ENCODE measurements around the gene KIAA0232.
"Not testable (repeated sequence)": the region's sequence is repeated elsewhere in the genome, so short reads cannot be mapped to it uniquely, and the experiment has no call there.

Gene KIAA0232

GRCh38 chr4:6756345-6756744 lies 26.2 kb upstream of the KIAA0232 start:
- DNase-seq, result not testable (repeated sequence)

GRCh38 chr4:6758728-6759127 lies 23.8 kb upstream of the KIAA0232 start:
- no peak for DNase-seq

DNA sequence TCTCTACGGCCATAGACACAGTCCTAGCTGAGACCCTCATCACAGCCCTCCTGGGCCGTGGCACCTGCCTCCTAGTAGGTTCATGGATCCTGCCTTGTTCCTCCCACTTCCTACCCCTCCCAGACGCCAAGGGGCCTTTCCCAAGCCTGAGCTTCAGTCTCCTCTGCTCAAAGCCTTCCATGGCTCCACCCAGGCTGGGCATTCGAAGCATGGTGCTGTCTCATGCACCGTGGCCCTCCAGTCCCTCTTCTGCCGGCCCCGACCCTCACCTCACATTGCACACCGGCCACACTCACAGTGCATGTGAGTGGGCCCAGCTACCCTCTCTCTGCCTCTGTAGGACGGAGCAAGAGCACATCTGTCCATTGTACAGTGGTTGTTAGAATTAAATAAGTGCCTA lies 21.7 kb upstream of the KIAA0232 start:
- DNase-seq, result no peak

DNA sequence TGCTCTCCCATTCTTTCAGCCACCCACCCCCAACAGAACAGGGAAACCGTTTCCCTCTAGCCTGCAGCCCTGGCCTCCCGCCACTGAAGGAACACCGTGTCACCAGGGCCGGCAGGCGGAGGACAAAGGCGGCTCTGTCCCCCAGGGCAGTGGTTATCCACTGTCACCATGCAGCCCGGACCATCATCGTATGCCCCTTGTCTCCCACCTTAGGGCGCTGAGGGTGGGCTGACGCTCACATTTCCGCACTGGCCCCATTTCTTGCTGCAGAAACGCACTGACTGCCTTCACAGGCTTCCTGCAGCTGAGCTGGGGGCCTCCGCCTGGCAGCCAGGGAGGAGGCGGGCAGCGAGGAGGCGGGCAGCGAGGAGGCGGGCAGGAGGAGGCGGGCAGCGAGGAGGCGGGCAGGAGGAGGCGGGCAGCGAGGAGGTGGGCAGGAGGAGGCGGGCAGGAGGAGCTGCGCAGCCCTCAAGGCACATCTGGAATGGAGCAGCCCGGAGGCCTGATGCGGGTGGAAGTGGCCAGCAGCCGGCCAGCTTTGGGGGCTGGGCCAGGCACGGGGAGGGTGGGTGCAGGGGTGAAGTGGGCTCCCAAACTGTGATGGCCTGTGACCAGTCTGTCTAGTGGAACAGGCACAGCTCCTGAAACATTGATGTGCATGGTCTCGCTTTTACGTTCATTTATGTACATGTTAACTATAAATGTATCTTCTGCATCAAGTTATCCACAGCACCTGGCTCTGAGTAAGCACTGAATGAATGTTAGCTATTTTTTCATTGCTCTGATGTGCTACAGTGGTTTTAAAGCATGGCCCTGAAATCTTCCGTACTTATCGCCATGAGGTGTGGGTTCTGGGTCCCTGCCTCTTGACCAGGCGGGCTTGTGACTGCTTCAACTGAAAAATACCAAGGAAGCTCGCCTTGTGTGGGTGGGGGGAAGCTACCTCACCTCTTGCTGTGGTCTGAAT lies 20.6 kb upstream of the KIAA0232 start:
- DNase-seq, result no peak

DNA sequence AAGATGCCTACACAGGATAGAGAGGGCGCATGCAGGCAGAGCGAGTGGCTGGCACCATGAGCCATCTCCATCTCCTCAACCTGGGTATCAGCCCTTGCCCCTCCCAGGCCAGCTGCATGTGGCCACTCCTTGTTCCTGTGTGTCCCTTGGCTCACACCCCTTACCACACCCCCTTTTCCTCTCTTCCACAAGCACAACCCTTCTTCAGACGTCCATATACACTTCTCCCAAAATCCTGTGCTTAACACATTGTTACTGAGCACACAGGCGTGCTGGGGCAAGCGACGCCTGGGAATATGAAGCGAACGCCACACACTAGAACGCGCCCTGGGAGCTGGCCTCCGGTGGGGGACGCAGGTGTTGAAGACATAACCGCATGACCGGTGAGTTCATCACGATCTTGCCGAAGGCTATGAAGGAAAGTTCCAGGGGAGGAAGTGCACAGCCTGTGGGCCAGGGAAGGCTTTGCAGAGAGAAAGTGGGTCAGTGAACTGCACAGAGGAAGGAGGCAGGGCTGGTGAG lies 19.1 kb upstream of the KIAA0232 start:
- DNase-seq, result no peak

GRCh38 chr4:6764976-6765620 lies 17.4 kb upstream of the KIAA0232 start:
- no peak for DNase-seq

DNA sequence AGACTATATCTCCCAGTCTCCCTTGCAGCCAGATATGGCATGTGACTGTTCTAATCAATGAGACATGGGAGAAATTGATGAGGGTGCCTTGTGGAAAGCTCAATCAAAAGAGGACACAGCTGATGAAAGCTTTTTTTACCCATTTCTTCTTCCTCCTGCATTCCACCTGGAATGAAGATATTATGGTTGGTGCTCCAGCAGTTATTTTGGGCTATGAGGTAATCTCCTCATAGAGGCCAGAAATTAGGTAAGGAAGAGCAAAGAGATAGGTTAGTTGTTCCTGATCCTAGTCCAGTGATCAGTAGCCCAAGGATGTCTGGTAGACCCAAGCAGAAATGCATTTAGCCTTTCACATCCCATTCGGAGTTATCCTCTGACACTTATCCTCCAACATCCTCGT lies 16.8 kb upstream of the KIAA0232 start:
- DNase-seq, result no peak

DNA sequence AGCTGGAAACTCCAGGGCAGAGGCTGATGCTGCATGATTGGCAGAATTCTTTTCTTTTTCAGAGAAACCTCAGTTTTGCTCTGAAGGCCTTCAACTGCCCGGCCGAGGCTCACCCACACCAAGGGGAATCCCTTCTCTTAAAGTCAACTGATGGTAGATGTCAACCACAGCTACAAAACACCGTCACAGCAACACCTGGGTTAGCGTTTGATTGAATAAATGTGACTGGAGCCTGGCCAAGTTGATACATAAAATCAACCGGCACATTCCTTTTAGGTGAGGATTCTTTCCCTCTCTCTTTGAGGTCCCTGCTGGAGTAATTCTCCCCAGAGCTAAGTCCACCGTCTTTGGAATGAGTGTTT lies 15.2 kb upstream of the KIAA0232 start:
- DNase-seq, result no peak

DNA sequence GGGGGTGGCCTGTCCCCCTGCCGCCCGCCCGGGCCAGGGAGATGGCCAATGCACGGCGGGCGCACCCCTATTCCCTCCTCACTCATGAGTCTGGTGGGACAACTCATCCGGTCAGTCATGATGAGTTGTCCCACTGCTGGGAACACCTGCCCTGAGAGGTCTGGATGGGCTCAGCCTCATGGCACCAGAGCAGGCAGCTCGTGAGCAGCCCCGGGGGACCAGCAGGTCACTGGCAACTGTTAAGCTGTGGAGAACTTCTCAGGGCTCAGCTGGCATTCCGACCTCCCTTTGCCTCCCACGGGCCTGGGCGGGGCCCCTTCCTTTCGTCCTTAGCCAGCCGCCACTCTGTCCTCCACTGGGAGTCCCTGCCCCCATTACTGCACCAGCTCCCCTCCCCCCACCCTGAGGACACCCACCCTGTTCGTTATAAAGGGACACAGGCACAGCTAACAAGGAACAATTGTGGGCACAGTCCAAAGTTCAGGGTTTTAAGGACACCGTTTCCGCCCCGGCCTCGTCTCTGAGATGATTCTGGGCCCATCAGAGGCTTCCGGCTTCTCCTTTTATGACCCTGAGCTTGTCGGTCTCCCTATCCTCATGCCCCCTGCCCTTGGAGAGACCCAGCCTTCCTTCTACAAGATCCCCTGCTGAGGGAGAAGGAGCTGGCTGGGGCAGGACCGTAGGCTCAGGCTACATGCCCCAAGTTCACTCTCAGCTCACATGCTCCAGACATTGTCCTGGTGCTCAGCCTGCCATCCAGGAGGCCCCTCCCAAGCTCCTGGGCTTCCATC lies 14.6 kb upstream of the KIAA0232 start:
- DNase-seq, result peak; percentile 7

- peak; percentile 88 for DNase-seq
Measured at GRCh38 chr4:6768539-6768905, 14.0 kb upstream of the KIAA0232 start.

- no peak for DNase-seq
Measured at GRCh38 chr4:6769233-6769988, 13.1 kb upstream of the KIAA0232 start.

DNA sequence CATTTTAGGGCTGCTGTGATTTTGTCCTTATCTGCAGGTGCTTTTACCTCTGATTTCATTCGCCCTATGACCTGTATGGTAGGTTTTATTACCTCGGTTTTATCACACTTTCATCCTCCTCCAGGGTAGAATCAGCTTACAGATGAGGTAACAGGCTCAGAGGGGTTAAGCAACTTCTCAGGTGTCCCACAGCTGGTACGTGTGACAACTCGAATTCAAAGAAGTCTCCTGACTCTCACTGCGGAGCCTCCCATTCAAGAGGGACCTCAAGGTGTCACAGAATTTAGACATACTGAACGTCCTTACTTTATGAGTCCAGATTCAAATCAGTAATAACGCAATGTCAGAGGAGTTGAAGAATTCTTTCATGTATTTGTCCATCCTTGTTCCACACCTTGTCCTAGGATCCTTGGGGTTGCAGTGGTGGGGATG lies 12.5 kb upstream of the KIAA0232 start:
- no peak for DNase-seq

DNA sequence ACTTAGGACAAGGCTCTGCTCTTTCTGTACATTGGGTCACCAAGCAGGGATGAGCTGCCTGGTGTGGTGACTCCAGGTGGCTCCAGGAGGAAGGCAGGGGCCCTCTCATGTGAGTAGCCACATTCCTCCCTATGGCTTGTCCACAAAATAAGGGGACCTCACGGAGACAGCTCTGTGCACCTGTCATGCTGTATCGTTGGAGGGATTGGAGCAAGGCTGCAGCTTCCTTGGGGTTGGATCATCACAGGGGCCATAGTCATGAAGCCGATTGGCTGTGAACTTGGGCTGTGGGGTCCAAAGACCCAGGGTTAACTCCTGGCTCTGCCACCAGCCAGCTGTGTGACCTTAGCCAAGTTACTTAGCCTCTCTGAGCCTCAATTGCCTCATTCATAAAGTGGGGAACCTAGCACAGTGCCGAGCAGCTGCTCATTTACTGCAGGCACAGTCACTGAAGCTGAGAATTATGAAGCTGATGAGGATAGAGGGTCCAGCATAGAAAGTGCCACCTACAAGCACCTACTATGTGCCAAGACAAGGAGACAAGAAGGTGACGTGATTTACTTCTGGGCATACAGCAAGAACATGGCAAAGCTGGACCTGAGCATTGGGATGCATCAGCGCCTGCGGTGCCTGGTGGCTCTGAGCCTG lies 11.8 kb upstream of the KIAA0232 start:
- DNase-seq, result no peak

- DNase-seq, result no peak
Measured at GRCh38 chr4:6771229-6771671, 11.3 kb upstream of the KIAA0232 start.

DNA sequence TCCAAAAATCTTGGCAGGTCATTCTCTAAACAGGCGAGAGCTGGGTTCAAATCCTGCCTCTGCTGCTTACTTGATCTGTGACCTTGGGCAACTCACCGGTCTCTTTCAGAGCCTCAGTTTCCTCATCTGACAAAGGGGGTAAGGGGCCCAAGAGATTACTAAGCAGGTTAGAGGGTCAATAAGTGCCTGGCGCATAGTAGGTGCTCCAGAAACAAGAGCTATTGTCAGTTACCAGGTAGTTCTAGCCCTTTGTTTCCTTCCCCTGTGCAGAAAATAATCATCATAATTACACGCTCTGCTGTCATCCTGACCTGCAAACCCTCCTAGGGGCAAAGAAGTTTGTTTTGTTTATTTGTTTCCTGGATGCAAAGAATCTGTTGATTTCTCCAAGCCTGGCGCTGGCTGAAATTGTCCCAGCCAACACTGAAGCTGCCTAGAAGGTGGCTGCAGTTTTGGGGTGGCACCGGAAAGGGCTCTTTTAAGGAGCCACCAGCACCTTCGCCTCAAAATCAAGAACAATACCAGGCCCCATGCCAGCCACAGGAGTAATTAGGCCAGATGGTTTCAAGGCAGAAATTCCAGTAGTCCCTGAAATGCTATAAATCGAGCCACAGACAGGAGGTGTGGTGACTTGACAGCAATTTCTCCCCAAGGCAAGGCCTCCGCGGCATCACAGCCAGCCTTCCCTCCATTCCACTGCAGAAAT lies 10.2 kb upstream of the KIAA0232 start:
- no peak for DNase-seq

DNA sequence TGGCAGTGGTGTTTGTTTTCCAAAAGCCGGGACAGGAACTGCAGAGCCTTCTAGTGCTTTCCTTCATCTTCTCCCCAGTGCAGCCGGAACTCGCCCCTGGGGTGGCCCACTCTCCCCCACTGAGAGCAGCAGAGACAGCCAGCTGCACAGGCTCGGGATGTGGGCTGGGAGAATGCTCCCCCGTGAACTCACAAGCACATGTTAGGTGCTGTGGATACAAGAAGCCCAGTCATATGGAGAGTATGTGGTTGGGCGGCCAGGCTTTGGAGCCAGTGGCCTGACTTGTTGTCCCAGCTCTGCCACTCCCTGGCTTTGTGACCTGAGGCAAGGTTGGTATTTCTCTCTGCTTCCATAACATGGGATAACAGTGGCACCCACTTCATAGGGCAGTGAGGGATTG lies 9.4 kb upstream of the KIAA0232 start:
- DNase-seq, result no peak

DNA sequence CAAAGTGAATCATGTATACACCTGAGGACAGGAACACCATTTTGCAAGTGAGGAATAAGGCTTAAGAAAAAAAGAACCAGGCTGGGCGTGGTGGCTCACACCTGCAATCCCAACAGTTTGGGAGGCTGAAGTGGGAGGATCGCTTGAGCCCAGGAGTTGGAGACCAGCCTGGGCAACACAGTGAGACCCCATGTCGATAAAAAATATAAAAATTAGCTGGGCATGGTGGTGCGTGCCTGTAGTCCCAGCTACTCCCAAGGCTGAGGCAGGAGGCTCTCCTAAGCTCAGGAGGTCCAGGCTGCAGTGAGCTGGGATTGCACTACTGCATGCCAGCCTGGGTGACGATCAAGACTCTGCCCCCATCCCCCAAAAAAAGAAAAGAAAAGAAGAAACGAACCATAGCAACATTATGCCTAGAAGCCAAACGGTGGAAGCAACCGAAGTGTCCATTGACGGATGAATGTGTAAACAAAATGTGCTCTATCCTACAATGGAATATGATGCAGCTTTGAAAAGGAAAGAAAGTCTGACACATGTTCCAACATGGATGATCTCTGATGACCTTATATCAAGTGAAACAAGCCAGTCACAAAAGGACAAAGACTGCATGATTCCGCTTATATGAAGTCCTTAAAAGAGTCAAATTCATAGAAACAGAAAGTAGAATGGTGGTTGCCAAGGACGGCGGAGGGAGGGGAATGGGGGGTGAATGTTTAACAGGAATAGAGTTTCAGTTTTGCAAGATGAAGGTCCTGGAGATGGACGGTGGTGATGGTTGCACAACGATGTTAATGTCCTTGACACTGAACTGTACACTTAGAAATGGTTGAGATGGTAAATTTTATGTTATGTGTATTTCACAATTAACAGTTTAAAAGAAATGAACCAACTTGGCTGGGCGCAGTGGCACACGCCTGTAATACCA lies 8.6 kb upstream of the KIAA0232 start:
- DNase-seq, result peak; percentile 77

- no peak for DNase-seq
Measured at GRCh38 chr4:6775746-6776145, 6.8 kb upstream of the KIAA0232 start.

GRCh38 chr4:6776920-6777635 lies 5.4 kb upstream of the KIAA0232 start:
- DNase-seq, result no peak
